Activated CD8-positive, alpha-beta memory T cell treated with anti-CD3 and anti-CD28 coated beads for 1 hour (primary cell): ENCODE results near the gene DCP1B.

Experiments
- DNase-seq, 2 donors: peaks; one replicate each; pipeline ENCODE4 v3.0.0-alpha.2; 2020; ENCODE audit warnings: low read depth in 1 of 2; ENCODE audit errors: extremely low read depth in 1 of 2

The DCP1B gene

DNA sequence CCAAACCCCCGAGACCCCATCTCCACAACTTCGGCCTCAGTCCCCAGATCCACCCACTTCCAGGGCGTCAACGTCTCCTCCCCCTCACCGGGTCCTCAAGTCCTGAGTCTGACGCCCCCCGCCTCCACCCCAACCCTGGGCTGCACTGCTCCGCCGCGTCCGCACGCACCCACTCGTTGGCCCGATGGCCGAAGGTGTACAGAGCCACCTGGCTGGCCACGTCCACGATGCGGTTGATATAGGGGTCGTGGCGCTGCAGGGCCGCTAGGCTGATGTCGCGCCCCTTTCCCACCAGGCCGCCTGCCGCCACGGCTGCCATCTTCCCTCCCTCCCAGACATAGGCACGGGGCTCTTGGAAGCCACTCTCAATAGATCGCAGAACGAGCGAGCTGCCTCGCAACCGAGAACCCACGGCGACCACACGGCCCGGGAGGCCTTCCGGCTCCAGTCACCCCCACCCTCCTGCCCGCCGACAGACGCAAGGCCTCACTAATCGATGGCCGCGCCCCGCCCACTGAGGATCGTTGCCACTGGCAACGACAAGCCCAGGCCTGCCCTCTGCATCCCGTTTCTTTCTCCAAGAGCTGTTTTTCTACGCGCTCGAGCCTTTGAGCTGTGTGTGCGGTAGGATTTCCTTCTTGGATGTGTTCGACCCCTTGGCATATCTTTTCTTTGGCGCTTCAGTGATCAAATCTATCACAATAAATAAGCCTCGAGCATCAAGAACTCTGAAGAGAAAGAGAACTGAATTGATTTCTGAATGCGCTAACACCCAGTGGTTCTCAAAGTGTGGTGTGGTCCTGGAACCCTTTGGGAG lies at the start of gene DCP1B:
Gene DCP1B (minus strand): TSS at position 345 of the 817 bp plus-strand sequence. CDS start 26 bp downstream, at position 319.
- DNase-seq: peak; percentile 79 to 85

DNA sequence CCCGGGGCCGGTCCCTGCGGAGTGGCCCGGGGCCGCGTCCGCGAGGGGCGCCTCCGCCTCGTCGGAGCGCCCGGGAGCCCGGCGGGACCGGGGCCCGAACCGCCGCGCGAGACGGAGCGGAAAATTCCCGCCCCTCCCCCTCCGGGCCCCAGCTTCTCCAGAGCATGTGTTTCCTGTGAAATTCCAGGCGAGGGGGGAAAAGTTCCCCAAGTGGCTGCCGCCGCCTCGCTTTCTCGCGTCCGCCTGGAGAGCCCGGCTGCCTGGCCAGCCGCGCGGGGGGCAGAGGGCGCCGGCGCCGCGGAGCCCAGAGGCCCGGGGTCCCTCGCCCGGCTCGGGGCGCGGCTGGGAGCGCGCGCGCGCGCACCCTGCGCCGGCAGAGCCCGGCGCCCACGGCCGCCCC lies 49.4 kb upstream of the DCP1B start:
- no peak for DNase-seq

DNA sequence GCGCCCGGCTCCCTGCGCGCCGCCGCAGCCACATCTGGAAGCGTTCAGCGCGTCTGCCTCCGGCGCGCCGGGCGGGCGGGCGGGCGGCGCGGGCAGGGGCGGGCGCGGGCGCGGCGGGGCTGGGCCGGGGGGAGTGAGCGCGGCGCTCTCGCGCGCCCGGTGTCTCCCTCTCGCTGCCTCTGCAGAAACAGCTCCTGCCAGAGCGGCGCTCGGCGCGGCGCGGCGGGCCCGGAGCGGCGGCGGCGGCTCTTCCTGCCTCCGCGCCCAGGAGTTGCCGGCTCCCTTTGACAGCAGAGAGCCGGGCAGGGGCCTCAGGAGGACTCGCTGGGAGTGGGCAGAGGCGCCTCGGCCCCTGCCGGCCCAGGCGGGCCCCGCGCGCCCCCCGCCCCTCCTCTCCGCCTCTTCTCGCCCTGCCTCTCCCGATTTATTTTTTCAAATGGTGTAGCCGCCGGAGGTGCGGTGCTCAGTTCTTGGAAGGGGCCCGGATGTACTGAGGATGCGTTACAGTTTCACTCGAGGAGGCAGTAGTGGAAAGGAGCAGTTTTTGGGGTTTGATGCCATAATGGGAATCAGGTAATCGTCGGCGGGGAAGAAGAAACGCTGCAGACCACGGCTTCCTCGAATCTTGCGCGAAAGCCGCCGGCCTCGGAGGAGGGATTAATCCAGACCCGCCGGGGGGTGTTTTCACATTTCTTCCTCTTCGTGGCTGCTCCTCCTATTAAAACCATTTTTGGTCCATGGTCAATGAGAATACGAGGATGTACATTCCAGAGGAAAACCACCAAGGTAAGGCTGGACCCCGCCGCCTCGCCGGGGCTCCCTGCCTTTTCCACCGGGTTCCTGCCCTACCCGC lies 48.8 kb upstream of the DCP1B start, which contains the start of gene CACNA1C:
Gene CACNA1C (plus strand): TSS at position 162 of the 853 bp plus-strand sequence. CDS start 576 bp downstream, at position 738.
- DNase-seq: no peak

DNA sequence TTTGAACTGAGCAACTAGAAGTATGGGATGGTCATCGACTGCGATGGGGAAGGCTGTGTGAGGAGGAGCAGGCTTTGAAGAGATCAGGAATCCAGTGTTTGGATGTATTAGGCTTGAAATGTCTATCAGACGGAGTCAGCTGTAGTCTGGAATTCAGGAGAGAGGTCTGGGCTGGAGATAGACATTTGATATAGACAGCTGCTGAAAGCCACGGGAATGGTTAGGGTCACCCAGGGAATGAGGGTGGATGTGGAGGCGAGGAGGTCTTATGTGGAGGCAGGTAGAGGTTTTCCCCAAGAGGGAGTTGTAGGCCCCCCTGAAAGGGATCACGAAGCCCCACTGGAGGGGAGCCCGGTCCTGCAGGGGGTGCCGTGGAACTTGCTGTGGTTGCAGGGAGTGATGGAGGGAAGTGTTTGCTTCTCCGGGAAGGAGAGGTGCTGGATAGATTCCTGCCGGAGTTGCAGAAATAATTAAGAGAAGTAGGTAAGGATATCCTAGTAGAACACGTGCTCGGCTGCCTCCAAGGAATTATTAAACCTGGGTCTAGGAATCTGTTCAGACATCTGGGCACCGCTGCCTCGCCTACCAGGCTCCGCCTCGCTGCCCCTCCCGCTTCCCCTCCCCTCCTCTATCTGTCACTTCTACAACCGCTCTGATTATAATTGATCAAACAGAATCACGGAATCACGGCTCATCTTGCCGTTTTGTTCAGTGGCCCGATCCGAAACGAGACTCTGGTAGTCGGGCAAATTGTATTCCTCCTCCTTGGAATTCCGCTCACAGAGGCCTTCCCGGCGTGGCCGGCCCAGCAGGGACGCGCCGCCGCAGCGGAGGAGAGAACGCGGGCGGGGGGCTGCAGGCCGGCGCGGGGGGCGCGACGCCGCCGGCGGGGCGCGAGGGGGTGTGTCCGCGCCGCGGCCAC lies 47.7 kb upstream of the DCP1B start:
- DNase-seq: no peak

DNA sequence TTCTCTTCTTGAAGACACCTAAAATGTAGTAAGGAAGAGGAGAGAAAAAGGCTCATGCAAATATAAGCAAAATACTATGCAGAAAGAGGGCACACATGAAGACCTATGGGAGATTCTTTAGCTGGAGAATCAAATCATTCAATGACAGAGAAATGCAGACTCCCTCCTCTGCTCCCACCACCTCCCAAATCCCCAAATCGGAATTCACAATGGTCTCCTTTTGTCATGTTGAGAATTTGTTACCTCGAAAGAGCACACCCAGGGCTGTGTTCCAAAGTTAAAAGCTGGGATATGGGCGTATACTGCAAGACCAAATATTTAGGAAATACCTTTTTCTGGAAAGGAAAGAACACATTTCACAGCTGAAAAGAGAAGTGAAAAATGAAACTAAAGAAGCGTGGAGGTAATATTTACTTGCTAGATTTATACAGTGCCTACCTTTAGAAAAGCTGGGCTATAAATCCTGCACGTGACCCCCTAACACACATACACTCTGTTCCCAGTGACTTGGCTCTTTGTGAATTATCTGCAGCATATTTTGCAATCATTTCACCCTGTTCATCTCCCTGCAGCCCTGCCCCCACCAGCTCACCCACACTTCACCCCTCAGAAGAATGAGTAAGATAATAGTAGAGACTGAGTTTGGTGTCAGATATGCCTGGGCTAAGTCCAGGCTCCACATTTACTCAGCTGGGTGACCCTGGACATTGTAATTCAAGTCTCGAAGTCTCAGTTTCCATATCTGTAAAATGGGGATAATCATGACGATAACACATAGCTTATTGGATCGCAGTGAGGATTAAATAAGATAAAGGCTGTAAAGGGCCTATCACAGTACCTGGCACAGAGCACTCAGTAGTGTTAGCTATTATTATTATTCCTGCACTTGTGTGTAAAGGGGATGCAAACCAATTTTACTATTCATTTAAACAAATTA lies 45.6 kb upstream of the DCP1B start:
- no peak for DNase-seq

DNA sequence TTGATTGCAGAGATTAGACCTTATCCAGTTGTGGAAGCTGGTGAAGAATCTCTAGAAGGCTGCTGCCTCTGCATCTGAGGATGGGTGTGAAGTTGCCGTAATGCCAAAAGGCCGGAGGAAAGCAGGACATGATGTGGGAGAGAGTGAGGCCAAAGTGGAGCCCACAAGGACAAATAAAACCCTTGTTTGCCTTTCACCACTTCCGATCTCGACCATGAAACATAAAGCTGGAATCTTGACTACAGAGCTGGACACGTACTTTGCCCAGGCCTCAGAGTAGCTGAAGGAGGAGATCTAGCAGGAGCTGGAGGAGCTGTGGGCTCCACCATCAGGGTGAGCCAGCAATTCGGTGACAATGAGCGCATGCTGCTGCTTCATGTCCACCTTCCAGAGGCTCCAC lies 43.5 kb upstream of the DCP1B start:
- no peak for DNase-seq

DNA sequence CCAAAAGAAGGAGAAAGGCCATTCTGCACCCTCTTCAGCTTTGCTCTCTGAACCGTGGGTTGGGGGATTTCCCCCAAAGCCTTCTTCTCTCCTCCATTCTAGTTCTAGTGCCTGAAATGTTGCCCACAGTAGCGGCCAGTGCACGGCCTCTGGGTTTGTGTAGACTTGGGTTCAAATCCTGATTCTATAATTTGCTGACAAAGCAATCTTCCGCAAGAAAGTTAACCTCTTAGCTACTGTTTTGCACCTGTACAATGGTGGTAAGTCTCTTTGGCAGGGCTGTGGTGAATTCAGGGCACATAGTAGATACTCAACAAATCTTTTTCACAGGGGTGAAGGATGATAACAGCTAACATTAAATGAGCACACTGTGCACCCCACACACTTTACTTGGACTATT lies 42.7 kb upstream of the DCP1B start:
- DNase-seq: no peak

DNA sequence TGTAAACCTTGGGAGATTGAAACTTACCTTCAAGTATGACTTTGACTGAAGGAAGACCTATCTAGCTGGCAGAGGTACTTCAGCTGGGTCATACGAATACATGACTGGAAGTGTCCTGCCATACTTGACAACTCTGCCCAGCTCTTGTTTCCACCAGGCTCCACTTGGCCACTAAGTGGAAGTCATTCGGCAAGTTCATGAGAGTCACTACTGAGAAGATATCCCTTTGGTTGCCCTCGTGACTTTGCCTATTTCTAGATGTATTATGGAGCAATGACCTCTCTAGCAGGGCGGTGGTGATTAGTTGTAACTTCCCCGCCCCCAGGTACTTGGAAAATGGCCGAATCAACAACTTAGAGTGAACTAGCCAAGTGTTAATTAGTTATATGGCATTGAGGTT lies 39.9 kb upstream of the DCP1B start:
- DNase-seq: no peak

DNA sequence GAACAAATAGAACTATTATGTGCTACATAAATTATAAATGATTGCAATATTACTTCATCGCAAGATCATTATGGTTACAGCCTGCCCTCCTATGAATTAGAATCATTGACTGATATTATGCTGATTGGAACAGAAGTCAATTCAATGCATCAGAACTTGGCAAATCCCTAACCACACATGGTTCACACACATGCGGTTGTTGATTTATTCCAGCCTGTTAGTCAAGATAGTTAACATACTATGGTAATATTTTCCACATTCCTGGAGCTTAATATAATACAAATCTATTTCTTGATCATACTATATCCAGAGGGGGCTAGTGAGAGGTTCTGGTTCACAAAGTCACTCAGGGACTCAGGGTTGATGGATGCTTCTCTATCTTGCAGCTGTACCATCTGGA lies 38.8 kb upstream of the DCP1B start:
- no peak for DNase-seq

DNA sequence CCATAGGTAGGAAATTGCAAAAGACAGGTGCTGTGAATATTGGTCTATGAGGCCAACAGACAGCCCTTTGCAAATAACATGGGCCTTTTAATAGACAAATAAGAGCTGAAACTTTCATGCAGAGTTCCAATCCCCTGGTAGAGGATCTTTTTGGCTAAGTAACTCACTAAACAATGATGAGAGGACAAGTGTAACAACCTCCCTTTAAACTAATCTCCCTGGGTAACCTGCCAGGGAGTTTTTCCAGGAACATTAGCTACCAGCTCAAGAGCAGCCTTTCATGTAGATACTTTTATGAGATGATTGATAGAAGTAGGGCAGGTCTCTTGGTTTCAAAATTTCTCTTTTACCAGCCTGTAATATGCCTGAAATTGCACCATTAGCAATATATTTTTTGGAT lies 34.8 kb upstream of the DCP1B start:
- DNase-seq: no peak

DNA sequence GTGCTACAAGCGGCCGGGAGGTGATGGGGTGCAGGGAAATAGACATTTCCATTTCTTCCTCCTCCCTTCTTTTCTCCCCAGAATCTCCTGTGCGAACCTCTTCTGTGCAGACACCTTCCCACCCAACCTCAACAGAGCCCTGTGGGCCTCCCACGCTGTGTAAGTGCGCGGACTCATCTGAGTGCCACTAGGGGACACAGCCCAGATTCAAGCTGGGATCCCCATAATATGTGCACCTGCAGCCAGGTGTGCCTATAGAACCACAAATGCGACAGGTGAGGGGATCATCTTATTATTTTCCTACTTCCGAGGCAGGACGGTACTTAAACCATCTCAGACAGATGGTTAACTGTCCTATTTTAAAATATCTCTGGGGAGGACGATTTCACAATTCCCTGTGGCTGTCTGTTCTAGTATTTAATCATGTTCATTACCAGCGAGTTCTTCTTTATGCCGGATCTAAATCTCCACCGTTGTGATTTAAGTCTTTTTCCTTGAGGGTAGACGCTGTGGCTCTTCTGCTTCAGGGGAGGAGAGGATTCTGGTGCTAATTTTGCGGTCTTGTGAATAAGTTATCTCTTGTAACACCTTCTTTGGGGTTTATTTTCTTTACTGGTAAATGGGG lies 31.3 kb upstream of the DCP1B start:
- DNase-seq: no peak

DNA sequence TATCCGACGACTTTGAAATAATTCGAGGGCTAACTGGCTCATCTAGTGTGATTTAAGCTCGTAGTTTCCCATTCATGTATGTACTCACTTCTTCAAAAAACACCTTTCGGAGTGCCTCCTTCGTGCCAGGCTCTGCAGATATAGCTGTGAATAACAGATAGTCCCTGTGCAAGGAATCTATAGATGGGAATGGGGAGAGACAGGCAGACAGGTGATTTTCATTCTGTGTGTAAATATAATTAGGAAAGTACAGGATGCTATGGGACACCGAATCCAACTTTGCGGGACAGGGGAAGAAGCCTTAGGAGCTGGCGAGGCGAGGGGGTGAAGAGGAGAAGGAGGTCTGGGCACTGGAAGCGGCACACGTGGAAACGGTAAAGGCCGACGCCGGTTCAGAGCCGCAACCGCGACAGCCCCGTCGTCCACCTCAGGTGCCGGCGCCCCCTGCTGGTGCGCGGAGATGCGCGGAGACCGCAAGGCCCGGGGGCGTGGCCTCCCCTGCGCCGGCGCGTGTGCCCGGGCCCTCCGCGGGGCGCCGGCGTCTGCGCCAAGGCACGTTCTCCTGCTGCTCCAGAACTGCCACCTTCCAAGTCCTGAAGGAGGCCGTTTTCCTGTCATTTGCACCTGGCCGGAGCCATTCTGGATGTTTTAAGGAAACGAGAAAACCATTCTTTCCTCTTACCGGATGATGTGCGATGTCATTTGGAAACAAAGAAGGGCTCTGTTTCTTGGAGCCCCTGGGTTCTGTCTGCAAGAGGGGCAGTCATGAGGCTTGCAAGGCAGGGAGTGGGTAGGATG lies 30.6 kb upstream of the DCP1B start:
- peak; percentile 62 to 79 for DNase-seq

DNA sequence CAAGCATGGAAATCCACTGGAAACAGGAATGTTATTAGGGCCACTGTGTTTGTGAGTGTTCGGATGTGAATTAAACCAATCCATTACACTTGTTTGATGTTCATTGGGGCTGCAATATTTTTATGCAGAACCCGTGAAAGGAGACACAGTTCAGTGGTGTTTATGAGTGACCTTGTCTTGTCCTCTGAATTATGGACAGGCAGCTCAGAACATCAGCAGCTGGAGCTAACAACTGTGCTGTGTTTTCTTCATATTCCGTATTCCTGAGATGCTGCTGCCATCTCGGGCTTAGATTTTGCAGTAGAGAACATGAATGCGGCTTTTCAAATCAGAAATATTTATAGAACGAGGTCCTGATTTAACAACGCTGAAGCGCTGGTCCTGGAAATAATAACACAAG lies 28.2 kb upstream of the DCP1B start:
- DNase-seq: no peak

DNA sequence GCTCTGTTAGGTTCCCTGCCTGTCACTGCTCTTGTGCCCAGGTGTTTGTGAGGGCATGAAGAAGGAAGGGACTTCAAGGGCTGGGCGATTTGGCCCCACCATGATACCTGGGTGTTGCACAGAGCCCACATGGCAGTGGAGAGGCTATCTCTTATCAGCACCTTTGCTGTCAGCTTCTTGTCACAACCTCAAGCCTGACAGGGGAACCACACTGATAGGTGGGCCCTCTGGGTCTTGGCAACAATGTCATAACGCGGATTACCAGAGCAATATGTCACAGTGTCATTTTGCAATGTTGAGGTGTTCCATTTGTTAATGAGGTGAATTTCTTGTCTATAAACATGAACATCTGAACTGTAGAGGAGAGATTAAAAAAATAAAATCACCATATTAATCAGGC lies 25.6 kb upstream of the DCP1B start:
- no peak for DNase-seq

DNA sequence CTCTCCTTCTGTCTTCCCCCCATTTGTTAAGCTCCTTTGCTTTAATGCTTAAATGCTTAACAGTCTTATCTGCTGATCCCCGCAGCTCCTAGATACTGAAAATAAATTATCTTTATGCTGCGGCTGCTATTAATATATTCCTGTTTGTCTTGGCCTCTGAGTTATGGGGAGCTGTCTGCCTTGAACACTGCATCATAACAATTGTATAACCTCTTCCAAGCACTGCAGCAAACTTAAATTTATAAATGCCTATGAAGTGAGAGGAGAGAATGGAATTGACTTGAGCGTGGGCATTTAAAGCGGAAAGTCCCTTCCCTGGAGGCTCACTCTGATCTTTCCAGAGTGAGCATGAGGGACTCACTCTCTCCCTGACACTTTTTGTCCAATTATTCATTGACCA lies 23.1 kb upstream of the DCP1B start:
- no peak for DNase-seq

DNA sequence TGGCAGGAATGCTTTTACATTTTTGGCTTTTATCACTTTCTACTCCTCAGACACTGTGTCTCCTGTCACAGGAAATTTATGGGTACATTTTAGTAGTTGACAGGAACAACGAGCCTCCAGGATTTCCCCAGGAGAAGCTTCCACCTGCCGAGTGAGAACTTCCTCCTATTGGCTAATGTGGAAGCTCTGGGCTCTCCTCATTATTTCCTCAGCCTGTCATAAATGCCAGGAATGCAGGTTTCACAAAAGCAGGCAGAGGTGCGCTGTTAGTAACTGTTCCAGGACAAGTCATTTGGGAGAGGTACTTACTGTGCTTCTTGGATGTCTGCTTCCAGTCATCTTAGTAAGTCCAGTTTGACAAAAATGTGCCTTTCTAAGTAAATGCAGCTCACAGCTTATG lies 19.1 kb upstream of the DCP1B start:
- DNase-seq: no peak

DNA sequence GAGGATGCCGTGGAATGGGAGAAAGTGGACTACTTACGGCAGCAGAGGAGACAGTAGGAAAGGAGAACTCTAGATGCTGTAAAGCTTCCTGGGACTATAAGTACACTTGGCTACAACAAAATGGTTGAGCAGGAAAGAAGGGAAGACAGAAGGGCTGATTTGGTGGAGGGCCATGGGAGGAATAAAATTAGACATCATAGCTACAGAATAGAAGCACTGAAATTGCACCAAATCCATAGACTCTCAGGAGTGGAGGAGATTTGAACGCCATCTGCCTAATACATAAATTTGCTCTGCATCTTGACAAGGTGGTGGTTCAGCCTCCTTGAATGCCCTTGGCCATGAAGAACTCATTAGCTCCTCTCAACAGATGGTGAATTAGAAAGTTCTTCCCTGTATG lies 16.3 kb upstream of the DCP1B start:
- no peak for DNase-seq

DNA sequence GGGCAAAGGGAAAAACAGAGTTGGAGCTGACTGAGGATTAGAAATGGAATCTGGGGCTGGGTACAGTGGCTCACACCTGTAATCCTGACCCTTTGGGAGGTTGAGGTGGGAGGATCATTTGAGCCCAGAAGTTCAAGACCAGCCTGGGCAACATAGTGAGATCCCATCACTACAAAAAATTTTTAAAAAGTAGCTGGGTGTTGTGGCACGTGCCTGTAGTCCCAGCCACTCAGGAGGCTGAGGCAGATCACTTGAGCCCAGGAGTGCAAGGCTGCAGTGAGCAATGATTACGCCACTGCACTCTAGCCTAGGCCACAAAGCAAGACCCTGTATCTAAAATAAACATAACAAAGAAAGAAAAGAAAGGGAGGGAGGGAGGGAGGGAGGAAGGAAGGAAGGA lies 14.9 kb upstream of the DCP1B start:
- DNase-seq: no peak

DNA sequence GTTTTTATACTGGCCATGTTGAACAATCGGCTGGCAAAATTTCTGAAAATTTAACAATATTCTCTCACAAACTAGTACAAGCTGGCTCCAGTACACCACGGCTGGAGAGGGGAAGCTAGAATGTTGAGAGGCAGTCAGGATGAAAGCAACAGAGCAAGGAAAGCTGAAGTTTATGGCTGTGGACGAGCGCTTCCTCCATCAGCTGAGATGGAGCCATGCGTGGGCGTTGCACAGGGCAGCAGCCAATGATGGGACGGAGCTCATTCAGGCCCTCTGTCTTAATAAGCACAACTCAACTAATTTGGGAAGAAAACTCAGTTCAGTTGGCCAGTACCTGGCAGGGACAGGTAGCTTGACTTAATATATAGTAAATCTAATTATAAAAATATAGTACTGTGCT lies 14.1 kb upstream of the DCP1B start:
- no peak for DNase-seq
